Measurements from ENCODE around the gene TRIM13. TPM values are rescaled to one million over a fixed set of nuclear protein-coding genes. Genes with fewer than 3 reads are reported as not detected.

TRIM13 gene, protein sequence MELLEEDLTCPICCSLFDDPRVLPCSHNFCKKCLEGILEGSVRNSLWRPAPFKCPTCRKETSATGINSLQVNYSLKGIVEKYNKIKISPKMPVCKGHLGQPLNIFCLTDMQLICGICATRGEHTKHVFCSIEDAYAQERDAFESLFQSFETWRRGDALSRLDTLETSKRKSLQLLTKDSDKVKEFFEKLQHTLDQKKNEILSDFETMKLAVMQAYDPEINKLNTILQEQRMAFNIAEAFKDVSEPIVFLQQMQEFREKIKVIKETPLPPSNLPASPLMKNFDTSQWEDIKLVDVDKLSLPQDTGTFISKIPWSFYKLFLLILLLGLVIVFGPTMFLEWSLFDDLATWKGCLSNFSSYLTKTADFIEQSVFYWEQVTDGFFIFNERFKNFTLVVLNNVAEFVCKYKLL
- 60.3 TPM for total RNA-seq

DNA sequence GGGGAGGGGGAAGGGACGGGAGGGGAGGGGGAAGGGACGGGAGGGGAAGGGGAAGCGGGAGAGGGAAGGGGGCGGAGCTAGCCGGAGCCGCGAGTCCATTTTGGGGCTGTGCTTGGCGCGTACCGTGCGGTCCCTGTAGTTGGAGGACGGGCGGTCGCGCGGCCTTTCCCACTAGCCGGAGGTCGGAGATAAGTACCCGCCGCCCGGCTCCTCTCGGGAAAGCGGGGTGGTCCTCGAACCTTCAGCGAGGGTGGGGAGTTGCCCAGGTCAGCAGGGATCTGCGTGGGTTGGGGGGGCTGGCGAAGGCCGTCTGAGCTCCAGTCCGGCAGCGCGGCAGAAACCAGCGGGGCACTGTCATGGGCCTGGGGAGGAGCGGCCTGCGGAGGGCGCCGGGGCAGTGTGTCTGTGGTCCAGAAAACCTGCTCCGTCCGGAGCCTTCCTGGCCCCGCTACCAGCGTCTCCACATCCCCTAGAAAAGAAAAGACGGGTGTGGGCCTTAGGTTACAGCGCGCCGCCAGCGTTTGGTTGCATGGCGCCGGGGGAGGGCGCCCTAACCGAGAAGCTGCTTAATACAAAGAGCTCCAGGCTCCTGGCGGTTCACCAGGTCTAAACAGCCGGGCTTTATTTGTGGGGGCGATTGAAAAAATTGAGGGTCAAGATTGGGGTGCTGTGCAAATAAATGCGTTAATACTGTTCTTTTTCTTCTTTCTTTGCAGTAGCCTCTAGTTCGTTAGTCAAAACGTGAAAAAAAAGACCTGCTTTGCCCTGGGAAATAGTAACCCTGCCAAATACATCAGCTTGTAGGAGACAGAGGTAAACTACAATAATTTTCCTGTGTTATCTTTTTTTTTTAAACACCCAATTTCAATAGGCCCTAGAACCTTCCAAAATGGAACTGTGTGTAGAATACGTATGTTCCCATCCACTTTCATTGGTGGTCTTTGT lies at the start of gene TRIM13:
Gene TRIM13 (plus strand): TSS at position 92 of the 945 bp plus-strand sequence. CDS start 14,899 bp downstream, outside the sequence.

DNA sequence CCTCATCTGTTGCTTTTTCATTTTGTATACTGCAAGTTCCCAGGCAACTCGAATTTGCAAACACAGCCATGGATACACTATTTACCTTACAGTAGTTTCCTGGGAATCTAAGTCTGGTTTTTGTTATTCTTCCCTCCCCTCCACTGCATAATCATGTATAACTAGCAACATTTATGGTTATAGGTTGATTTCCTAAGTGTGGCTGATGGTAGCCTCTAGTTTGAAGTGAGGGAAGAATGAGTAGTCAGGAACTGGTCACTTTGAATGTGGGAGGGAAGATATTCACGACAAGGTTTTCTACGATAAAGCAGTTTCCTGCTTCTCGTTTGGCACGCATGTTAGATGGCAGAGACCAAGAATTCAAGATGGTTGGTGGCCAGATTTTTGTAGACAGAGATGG lies 18.4 kb downstream of the TRIM13 start, which contains the start of gene KCNRG:
Gene KCNRG (plus strand): TSS at position 187 of the 400 bp plus-strand sequence. CDS start 50 bp downstream, at position 237.

Other genes with a start within 250 kb of the TRIM13 start
- gene KPNA3, start 204.4 kb upstream of the TRIM13 start, total RNA-seq, result 66.4 TPM
- gene SPRYD7, start 60.7 kb upstream of the TRIM13 start, total RNA-seq, result 10.1 TPM
- gene KCNRG, start 18.4 kb downstream of the TRIM13 start, total RNA-seq, result 5.3 TPM